Dendritic cell treated with granulocyte-macrophage colony-stimulating factor and Interleukin-4, amounts not matched to agents 40 ng/mL and 50 ng/mL, for 4 days (primary cell): ENCODE measurements around the gene PDE1C.
A peak's percentile ranks its signal among the peaks of the same experiment; 100 is the strongest.

ENCODE experiments used
- H3K27ac Mint-ChIP-seq: one replicate; pipeline ENCODE4 v1.8.0; 2022; ENCODE audit warnings: mild to moderate bottlenecking, mixed read lengths
- H3K27me3 Mint-ChIP-seq: one replicate; pipeline ENCODE4 v1.8.0; 2022; ENCODE audit warnings: mild to moderate bottlenecking, mixed read lengths
- H3K36me3 Mint-ChIP-seq: one replicate; pipeline ENCODE4 v1.8.0; 2022; ENCODE audit warnings: low read depth, mixed read lengths
- H3K4me1 Mint-ChIP-seq: one replicate; pipeline ENCODE4 v1.8.0; 2022; ENCODE audit warnings: low read depth, mixed read lengths
- H3K4me3 Mint-ChIP-seq: one replicate; pipeline ENCODE4 v1.8.0; 2022; ENCODE audit warnings: mild to moderate bottlenecking, moderate library complexity, mixed read lengths
- H3K9me3 Mint-ChIP-seq: one replicate; pipeline ENCODE4 v1.8.0; 2022; ENCODE audit warnings: mixed read lengths
- intact Hi-C: fragments of 100-400 bp; cut with micrococcal nuclease; formaldehyde crosslinking; loops from one replicate; pipeline ENCODE4 v1.15.0; 2022

Gene PDE1C

DNA sequence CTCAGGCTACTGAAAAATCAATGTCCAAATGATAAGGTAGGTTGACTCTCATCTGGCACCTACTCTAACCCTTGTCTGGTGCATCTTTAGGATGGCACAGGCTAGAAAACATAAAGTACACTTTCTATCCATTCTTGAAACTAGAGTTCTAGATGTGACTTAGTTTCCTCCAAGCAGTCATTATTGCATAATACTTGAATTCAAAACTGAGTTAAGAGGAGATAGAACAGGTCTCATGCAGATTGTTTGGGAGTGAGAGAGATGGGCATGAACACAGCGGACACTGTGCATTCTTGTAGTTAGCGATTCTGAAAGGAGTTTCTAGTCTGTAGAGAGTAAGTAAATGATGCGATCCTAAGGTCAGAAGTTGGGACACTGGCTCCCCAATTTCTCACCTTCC lies 149.2 kb downstream of the PDE1C start:
- H3K27me3 Mint-ChIP-seq, result no peaks in the 10 kb centered on the region
- no peak overlapping the region for H3K27ac Mint-ChIP-seq
- intact Hi-C loops, result no loop called here
- H3K4me3 Mint-ChIP-seq, result no peak overlapping the region
- no peaks in the 10 kb centered on the region for H3K36me3 Mint-ChIP-seq
- H3K4me1 Mint-ChIP-seq, result no peaks in the 10 kb centered on the region
- no peaks in the 10 kb centered on the region for H3K9me3 Mint-ChIP-seq

DNA sequence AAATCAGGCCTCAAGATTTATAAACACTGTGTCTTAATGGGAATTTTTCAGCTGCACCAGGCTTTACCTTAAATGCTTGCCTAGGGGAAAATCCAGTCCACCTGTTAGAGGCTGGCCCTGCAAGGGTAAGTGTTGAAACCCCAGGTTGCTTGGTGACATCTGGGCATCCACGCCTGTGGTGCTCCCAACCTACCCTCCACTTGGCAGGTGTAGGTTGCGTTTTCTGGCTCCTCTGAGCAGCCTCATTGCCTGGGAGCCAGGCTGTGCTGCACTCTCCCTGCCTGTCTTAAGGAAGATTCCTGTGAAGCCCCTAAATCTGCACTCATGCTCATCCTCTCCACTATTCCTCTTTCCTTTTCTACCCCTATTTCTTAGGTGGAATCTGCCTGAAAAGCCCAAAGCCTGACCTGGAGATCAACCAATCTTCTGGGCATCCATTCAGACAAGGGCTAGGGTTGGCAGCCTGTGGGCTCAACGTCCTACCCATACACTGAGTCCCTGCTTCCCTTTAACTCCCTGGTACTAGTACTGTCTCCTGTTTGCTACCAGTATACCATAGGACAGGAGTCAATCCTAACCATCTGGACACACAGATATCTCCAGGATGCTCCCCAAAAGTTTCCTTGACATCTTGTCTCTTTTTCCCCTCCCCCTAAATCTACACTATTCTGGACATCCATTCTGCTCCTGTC lies 150.4 kb downstream of the PDE1C start:
- Mint-ChIP-seq H3K27ac (no peak overlapping the region), H3K4me3 (no peak overlapping the region), H3K27me3 (no peaks in the 10 kb centered on the region), H3K36me3 (no peaks in the 10 kb centered on the region), H3K4me1 (no peaks in the 10 kb centered on the region), H3K9me3 (no peaks in the 10 kb centered on the region)
- intact Hi-C loops, result no loop called here

DNA sequence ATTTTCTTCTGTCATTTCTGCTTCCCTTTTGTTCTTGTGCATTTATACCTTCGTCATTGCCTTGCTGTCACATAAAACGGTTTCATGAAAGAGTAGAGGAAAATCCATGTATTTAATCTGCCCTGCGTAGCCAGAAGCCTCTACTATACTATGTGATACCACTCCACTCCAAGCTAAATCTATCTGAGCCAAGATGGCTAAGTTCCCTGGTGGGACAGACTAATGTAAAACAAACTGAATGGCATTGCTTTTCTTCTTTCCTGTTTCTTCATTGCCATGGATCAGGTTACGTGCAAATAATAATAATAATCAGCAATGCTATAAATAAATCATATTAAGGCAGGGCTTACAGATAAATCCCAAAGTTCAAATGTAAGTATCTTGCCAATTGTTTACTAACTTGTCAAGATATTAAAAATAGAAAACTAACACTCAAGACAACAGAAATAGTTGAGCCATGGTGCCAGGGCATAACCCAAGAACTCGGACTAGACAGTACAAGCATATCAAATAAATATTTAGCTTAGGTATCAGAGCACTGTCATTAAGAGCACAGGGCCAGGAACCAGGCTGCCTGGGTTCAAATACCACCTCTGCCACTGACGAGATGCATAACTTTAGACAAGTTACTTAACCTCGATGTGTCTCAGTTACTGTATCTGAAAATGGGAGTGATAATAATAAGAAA lies 151.4 kb downstream of the PDE1C start:
- no peaks in the 10 kb centered on the region for H3K36me3 Mint-ChIP-seq
- H3K27me3 Mint-ChIP-seq, result no peaks in the 10 kb centered on the region
- H3K9me3 Mint-ChIP-seq, result no peaks in the 10 kb centered on the region
- H3K27ac Mint-ChIP-seq, result no peak overlapping the region
- no peaks in the 10 kb centered on the region for H3K4me1 Mint-ChIP-seq
- intact Hi-C loops, result no loop called here
- no peak overlapping the region for H3K4me3 Mint-ChIP-seq

DNA sequence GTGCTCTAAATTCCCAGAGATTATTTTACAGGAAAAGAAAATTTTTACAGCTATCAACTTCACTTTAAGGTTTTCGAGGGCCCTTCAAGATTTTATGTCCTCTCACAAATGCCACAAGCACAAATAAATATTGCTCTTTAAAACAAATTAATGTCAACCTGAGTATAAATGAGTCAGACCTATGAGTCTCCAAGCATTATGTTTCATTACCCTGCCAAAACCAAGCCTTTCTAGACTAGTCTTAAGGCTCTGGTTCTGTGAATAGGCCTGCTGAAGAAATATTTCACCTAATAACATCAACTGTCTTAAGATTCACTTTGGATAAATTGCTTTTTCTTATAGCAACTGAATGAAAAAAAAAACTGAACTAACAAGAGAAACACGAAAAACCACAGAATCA lies 153.0 kb downstream of the PDE1C start:
- intact Hi-C loops, result no loop called here
- H3K27me3 Mint-ChIP-seq, result no peaks in the 10 kb centered on the region
- H3K4me1 Mint-ChIP-seq, result no peaks in the 10 kb centered on the region
- H3K9me3 Mint-ChIP-seq, result no peaks in the 10 kb centered on the region
- H3K27ac Mint-ChIP-seq, result no peak overlapping the region
- no peaks in the 10 kb centered on the region for H3K36me3 Mint-ChIP-seq
- H3K4me3 Mint-ChIP-seq, result no peak overlapping the region

DNA sequence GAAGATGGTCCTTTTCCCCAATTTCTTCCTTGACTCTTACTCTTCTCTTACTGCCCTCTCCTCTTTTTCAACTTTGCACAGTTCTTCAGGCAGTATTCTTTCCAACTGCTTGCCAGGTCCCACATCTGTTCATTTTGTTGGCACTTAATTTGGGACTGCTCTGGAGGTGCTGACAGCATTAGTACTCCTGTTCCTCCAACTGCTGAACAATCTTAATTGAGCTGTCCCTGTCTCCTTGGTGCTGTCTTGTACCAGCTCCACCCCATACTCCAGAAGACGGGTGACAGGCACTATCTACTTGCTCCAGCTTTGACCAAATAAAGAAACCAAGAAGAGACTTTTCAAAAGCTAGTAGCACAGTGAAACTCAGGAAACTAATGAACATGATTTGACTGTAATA lies 160.0 kb downstream of the PDE1C start:
- no peaks in the 10 kb centered on the region for H3K36me3 Mint-ChIP-seq
- intact Hi-C loops, result no loop called here
- no peak overlapping the region for H3K27ac Mint-ChIP-seq
- H3K4me3 Mint-ChIP-seq, result no peak overlapping the region
- no peaks in the 10 kb centered on the region for H3K9me3 Mint-ChIP-seq
- H3K27me3 Mint-ChIP-seq, result no peaks in the 10 kb centered on the region
- H3K4me1 Mint-ChIP-seq, result no peaks in the 10 kb centered on the region

DNA sequence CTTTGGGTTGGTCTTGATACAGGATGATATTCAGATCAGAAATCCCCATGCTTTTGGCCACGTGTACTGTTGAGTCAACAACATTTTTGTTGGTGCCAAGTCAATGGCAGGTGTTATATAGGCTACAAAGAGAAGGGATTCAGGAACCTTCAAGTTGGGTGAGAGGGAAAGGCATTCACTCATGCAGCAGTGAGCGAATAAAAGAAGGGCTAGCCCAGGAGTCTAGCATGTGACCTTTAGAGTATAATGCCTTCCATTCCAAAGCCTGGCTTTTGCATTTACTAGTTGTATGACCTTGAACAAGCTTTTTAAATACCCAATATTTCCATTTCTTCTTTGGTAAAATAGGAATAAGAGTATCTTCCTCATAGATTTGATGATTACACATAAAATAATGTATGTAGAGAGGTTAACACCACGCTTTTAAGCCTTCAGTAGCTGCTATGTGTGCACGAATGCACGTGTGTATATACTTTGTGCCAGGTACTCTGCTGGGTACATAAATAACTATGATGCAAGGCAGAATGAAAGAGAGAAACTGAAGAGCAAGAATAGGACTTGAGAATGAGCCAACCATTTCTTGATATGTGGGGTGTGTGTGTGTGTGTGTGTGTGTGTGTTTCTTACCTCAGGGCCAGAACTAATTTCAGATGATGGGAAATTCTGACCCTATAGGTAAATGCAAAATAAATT lies 163.6 kb downstream of the PDE1C start:
- H3K27me3 Mint-ChIP-seq, result no peaks in the 10 kb centered on the region
- H3K27ac Mint-ChIP-seq, result no peak overlapping the region
- no peaks in the 10 kb centered on the region for H3K9me3 Mint-ChIP-seq
- no peak overlapping the region for H3K4me3 Mint-ChIP-seq
- no peaks in the 10 kb centered on the region for H3K36me3 Mint-ChIP-seq
- intact Hi-C loops, result no loop called here
- no peaks in the 10 kb centered on the region for H3K4me1 Mint-ChIP-seq

DNA sequence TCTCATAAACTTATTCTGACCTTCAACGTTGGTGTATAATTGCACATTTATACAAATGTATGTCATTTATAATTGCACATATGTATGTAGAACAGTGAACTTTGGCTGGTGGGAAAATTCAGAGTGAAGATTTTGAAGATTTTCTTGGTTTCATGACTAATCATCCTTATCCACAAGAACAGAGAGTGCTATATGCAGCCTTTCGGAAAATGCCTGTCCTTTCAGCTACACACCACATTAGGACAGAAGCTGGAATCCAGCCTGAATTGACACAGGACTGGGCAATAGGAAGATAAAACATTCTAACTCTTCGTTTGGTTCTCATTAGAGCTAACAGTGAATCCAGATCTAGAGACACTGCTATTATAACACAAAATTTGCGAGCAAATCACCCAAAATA lies 166.2 kb downstream of the PDE1C start:
- intact Hi-C loops, result no loop called here
- no peak overlapping the region for H3K4me3 Mint-ChIP-seq
- no peak overlapping the region for H3K27ac Mint-ChIP-seq
- H3K27me3 Mint-ChIP-seq, result no peaks in the 10 kb centered on the region
- H3K36me3 Mint-ChIP-seq, result no peaks in the 10 kb centered on the region
- H3K9me3 Mint-ChIP-seq, result no peaks in the 10 kb centered on the region
- no peaks in the 10 kb centered on the region for H3K4me1 Mint-ChIP-seq

DNA sequence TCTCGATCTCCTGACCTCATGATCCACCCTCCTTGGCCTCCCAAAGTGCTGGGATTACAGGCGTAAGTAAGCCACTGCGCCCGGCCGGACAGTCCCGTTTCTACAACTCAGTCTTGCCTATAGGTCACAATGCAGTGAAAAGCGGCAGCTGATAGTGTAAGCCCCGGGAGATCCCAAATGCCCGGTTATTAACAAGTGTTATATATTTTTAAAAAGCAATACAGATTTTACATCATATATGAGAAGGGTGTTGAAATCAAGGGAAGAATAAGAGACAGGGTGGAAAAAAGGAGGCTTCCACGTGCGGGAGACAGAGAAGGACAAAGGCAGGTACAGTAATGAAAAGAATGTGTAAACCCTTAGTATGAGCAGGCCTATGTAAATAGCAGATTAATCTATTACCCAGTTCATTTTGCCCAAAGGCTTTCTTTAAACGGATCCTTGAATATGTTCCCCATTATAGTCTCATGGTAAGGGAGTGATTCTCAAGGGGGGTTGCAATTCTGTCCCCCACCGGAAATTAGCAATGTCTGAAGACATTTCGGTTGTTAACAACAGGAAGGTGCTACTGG lies 170.8 kb downstream of the PDE1C start:
- H3K4me1 Mint-ChIP-seq, result no peaks in the 10 kb centered on the region
- H3K4me3 Mint-ChIP-seq, result no peak overlapping the region
- intact Hi-C loops, result no loop called here
- H3K36me3 Mint-ChIP-seq, result no peaks in the 10 kb centered on the region
- H3K27me3 Mint-ChIP-seq, result peaks cover 7% of the 10 kb centered on the region
- no peak overlapping the region for H3K27ac Mint-ChIP-seq
- no peaks in the 10 kb centered on the region for H3K9me3 Mint-ChIP-seq

DNA sequence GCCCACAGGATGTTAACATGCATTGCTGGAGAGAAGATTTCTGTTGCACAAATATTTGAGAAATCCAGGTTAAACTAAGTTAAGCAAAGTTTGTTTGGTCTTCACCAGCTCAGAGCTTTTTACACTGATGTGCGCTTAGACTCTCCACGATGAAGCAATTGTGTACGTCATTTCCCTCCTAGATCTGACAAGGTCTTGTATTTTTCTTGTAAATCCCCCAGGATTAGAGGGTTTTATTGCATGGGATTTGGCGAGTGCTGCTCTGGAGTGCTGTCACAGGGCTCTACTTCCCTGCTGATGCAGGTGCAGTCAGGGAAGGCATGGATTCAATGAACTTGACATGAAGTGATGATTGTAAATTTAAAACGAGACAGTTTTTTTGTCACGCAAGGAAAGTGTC lies 173.3 kb downstream of the PDE1C start:
- intact Hi-C loops, result no loop called here
- H3K36me3 Mint-ChIP-seq, result no peaks in the 10 kb centered on the region
- H3K4me3 Mint-ChIP-seq, result no peak overlapping the region
- H3K9me3 Mint-ChIP-seq, result no peaks in the 10 kb centered on the region
- no peak overlapping the region for H3K27ac Mint-ChIP-seq
- H3K4me1 Mint-ChIP-seq, result no peaks in the 10 kb centered on the region
- peaks cover 7% of the 10 kb centered on the region for H3K27me3 Mint-ChIP-seq

DNA sequence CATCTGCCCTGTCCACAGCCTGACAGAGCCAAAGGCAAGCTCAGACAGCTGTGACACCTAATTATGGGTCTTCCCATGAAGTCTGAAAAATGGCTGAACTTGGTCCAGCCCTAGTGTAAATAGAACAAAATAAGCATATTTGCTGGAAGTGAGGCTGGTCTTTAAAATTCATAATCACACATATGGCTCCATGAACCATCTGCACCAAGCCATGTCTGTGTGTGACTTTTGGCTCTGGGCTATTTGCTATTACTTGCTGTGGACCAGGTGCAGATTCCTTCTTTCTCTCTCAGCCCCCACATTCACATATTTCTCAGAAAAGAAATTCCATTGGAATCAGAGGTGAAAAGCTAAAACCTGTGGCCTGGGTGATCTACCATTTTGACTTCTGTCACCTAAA lies 175.9 kb downstream of the PDE1C start:
- Mint-ChIP-seq H3K4me1 (peaks cover 5% of the 10 kb centered on the region), H3K4me3 (no peak overlapping the region), H3K36me3 (no peaks in the 10 kb centered on the region), H3K27ac (no peak overlapping the region), H3K27me3 (peaks cover 7% of the 10 kb centered on the region), H3K9me3 (no peaks in the 10 kb centered on the region)
- intact Hi-C loops, result loop anchor here (5.0 kb wide), 2 partner anchors 37 to 82 kb away; no protein-coding TSS in a partner anchor

DNA sequence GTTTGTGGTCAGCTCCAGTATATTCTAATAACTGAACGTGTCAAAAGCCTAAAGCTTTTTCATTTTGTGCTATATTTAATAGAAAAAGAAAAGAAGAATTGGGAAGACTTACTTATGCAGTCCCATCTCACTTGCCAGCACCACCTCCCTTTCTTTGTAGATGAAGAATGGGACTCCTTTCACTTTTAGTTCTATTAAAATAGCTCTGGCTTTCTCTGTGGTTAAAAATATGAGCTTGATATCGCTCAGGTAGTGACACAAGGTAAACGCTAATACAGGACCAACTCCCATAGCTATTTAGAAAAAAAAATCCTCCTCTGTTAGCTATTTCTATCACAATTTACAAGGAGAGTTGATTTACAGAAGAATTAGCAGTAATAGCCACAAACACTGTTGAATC lies 176.8 kb downstream of the PDE1C start:
- no peaks in the 10 kb centered on the region for H3K36me3 Mint-ChIP-seq
- peaks cover 6% of the 10 kb centered on the region for H3K4me1 Mint-ChIP-seq
- H3K4me3 Mint-ChIP-seq, result no peak overlapping the region
- H3K27me3 Mint-ChIP-seq, result peaks cover 7% of the 10 kb centered on the region
- no peak overlapping the region for H3K27ac Mint-ChIP-seq
- H3K9me3 Mint-ChIP-seq, result no peaks in the 10 kb centered on the region
- intact Hi-C loops, result loop anchor here (5.0 kb wide), 2 partner anchors 36 to 81 kb away; no protein-coding TSS in a partner anchor

DNA sequence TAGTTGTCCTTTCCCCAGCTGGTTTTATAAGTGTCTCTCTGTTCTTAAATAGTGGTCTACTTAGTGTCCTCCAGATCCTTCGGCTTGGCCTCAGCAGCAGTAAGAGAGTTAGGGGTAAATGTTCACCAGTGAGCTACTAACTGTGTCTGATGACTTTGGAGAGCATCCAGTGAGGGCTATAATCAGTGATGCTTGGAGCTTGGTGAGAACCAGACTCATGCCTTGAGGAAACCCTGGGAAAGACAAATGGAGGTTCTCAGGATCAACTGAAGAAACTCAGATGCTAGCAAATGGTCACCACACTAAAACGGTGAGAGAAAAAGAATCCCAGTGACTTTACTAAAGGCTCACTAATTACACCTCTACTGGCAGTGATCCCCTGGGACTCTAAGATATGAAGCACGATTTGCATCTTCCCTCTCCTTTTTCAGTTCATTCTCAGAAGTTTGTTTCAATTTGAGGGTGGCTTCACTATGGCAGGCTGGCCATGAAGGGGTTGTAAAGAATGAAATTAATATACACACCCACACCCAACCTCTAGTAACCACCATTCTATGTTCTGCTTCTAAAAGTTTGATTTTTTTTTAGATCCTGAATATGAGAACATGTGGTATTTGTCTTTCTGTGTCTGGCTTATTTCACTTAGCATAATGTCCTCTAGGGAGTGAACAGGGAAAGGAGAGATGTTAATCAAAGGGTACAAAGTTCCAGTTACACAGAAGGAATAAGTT lies 177.9 kb downstream of the PDE1C start:
- intact Hi-C loops, result loop anchor here (5.0 kb wide), 2 partner anchors 35 to 80 kb away; no protein-coding TSS in a partner anchor
- Mint-ChIP-seq H3K4me1 (peaks cover 11% of the 10 kb centered on the region), H3K27me3 (peaks cover 7% of the 10 kb centered on the region), H3K9me3 (peaks cover under 1% of the 10 kb centered on the region), H3K27ac (no peak overlapping the region), H3K4me3 (no peak overlapping the region), H3K36me3 (no peaks in the 10 kb centered on the region)

DNA sequence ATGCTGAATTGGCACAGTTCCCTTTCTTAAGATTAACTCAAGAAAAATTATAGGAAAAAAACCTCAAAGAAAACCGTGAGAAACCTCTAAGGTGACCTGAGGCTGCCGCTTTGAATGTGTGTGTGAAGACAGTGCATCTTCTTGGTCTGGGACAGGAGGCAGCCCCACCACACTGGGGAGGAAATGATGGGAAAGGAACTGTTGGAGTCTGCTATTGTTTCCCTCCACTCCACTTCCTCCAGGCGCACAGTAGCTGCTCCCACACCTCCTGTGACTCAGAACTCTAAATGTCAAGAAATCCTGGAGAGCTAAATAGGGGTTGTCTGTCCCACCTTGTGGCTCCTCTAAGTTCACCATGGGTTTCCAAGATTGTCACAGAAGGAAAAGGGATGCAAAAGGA lies 179.4 kb downstream of the PDE1C start:
- Mint-ChIP-seq H3K4me1 (peaks cover 11% of the 10 kb centered on the region), H3K9me3 (peaks cover 13% of the 10 kb centered on the region)

More for the DNA sequence above, 179.4 kb downstream of the PDE1C start:
- Mint-ChIP-seq H3K4me3 (no peak overlapping the region), H3K27me3 (peaks cover 4% of the 10 kb centered on the region), H3K36me3 (no peaks in the 10 kb centered on the region), H3K27ac (peak overlapping the region; percentile 46)
- intact Hi-C loops, result loop anchor here (5.0 kb wide), 2 partner anchors 33 to 78 kb away; no protein-coding TSS in a partner anchor
